Measurements from ENCODE around the gene GOSR1.
"Not testable (repeated sequence)": the region's sequence is repeated elsewhere in the genome, so short reads cannot be mapped to it uniquely, and the experiment has no call there.

Gene GOSR1

GRCh38 chr17:30563131-30563904 is 86.1 kb downstream of the GOSR1 start:
- not testable (repeated sequence) for DNase-seq

GRCh38 chr17:30563905-30564390 is 86.7 kb downstream of the GOSR1 start:
- DNase-seq = not testable (repeated sequence)

- DNase-seq = not testable (repeated sequence)
Observed at GRCh38 chr17:30564422-30565072, 87.3 kb downstream of the GOSR1 start.

GRCh38 chr17:30565073-30565935 is 88.1 kb downstream of the GOSR1 start:
- no peak for DNase-seq

- not testable (repeated sequence) for DNase-seq
Observed at GRCh38 chr17:30566104-30566503, 88.9 kb downstream of the GOSR1 start.

GRCh38 chr17:30566516-30567225 is 89.5 kb downstream of the GOSR1 start:
- DNase-seq = not testable (repeated sequence)

GRCh38 chr17:30567231-30568116 is 90.3 kb downstream of the GOSR1 start:
- DNase-seq = no peak

GRCh38 chr17:30568117-30568430 is 90.9 kb downstream of the GOSR1 start:
- DNase-seq = no peak

GRCh38 chr17:30569531-30570175 is 92.4 kb downstream of the GOSR1 start:
- not testable (repeated sequence) for DNase-seq

GRCh38 chr17:30570191-30570590 is 93.0 kb downstream of the GOSR1 start:
- no peak for DNase-seq

GRCh38 chr17:30570596-30571265 is 93.5 kb downstream of the GOSR1 start:
- no peak for DNase-seq

GRCh38 chr17:30571404-30571803 is 94.2 kb downstream of the GOSR1 start:
- DNase-seq = not testable (repeated sequence)

GRCh38 chr17:30571921-30572320 is 94.7 kb downstream of the GOSR1 start:
- DNase-seq = no peak

- not testable (repeated sequence) for DNase-seq
Observed at GRCh38 chr17:30572651-30573554, 95.7 kb downstream of the GOSR1 start.

GRCh38 chr17:30573603-30574175 is 96.5 kb downstream of the GOSR1 start:
- DNase-seq = no peak

GRCh38 chr17:30574309-30574708 is 97.1 kb downstream of the GOSR1 start:
- not testable (repeated sequence) for DNase-seq

- not testable (repeated sequence) for DNase-seq
Observed at GRCh38 chr17:30574806-30575205, 97.6 kb downstream of the GOSR1 start.

- DNase-seq = not testable (repeated sequence)
Observed at GRCh38 chr17:30575648-30576325, 98.6 kb downstream of the GOSR1 start.
